ENCODE measurements around the gene CIZ1. TPM values are rescaled to one million over a fixed set of nuclear protein-coding genes. Genes with fewer than 3 reads are reported as not detected.

The CIZ1 gene
- total and polyA plus RNA-seq, 2 of the 13 experiments (the other 11 are each of a cell fraction or from before 2014, with no cell fraction given): 30.6 to 50.3 TPM

DNA sequence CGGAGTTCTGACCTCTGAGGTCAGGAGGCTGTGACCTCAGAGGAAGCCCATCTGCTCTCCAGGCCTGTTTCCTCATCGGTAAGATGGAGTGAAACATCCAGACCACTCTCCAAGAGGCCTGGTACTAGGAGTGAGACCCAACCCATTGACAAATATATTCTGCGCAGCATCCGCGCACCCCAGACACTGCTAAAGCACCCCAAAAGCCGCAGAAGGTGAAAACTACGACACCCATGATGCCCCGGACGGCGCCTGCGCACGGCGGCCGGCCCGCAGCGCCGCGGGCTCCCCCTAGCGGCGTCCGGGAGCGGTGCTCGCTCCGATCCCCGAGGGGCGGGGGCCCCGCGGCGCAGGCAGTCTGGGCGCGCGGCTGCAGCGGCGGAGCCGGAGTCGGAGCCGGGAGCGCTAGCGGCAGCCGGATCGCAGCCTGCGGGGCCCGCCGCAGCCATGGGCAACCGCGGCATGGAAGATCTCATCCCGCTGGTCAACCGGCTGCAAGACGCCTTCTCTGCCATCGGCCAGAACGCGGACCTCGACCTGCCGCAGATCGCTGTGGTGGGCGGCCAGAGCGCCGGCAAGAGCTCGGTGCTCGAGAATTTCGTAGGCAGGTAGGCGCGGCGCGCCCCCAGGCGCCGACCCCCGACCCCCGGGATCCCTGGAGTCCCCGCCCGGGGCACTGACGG, 11.8 kb upstream of the CIZ1 start, which contains the start of gene DNM1 (continued):
- TF ChIP-seq, protein P1, sequence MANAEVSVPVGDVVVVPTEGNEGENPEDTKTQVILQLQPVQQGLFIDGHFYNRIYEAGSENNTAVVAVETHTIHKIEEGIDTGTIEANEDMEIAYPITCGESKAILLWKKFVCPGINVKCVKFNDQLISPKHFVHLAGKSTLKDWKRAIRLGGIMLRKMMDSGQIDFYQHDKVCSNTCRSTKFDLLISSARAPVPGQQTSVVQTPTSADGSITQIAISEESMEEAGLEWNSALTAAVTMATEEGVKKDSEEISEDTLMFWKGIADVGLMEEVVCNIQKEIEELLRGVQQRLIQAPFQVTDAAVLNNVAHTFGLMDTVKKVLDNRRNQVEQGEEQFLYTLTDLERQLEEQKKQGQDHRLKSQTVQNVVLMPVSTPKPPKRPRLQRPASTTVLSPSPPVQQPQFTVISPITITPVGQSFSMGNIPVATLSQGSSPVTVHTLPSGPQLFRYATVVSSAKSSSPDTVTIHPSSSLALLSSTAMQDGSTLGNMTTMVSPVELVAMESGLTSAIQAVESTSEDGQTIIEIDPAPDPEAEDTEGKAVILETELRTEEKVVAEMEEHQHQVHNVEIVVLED (CRISPR knock-in tag; IDR thresholded peaks at IDR 0.05; ENCODE audit: borderline replicate concordance): 0 out of 2 replicates have a peak, but pooled peaks have one; percentile 40
- TF ChIP-seq HNRNPLL (IDR thresholded peaks at IDR 0.05; ENCODE audit: low read depth, low read length, poor library complexity, severe bottlenecking): peak; percentile 53
- peak; percentile 98 for TF ChIP-seq THAP11 (CRISPR knock-in tag; IDR thresholded peaks at IDR 0.05)
- no peak for TF ChIP-seq SP1 (IDR thresholded peaks at IDR 0.05)
- no peak for TF ChIP-seq SP1 (CRISPR knock-in tag; IDR thresholded peaks at IDR 0.05)
- no peak for TF ChIP-seq DPF2 (CRISPR knock-in tag; IDR thresholded peaks at IDR 0.05; ENCODE audit: borderline replicate concordance, low read depth)
- TF ChIP-seq ZNF331 (CRISPR knock-in tag; IDR thresholded peaks at IDR 0.05): 0 out of 2 replicates have a peak, but pooled peaks have one; percentile 22
- TF ChIP-seq ZNF251 (CRISPR knock-in tag; IDR thresholded peaks at IDR 0.05): no peak
- no peak for TF ChIP-seq GTF3A (CRISPR knock-in tag; conservative IDR thresholded peaks at IDR 0.05)
- no peak; the same call in 1 of the 2 replicates for TF ChIP-seq ETV5 (CRISPR knock-in tag; IDR thresholded peaks at IDR 0.05; ENCODE audit: borderline replicate concordance)
- TF ChIP-seq DR1 (CRISPR knock-in tag; IDR thresholded peaks at IDR 0.05): no peak
- no peak; the same call in 1 of the 2 replicates for TF ChIP-seq RXRB (CRISPR knock-in tag; IDR thresholded peaks at IDR 0.05; ENCODE audit: borderline replicate concordance)
- TF ChIP-seq, protein P2, sequence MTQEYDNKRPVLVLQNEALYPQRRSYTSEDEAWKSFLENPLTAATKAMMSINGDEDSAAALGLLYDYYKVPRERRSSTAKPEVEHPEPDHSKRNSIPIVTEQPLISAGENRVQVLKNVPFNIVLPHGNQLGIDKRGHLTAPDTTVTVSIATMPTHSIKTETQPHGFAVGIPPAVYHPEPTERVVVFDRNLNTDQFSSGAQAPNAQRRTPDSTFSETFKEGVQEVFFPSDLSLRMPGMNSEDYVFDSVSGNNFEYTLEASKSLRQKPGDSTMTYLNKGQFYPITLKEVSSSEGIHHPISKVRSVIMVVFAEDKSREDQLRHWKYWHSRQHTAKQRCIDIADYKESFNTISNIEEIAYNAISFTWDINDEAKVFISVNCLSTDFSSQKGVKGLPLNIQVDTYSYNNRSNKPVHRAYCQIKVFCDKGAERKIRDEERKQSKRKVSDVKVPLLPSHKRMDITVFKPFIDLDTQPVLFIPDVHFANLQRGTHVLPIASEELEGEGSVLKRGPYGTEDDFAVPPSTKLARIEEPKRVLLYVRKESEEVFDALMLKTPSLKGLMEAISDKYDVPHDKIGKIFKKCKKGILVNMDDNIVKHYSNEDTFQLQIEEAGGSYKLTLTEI (CRISPR knock-in tag; conservative IDR thresholded peaks at IDR 0.05): no peak
- 0 out of 2 replicates have a peak, but pooled peaks have one; percentile 30 for TF ChIP-seq ZNF138 (CRISPR knock-in tag; IDR thresholded peaks at IDR 0.05; ENCODE audit: low read depth)
- no peak for TF ChIP-seq FOXP4 (CRISPR knock-in tag; IDR thresholded peaks at IDR 0.05)
- no peak for TF ChIP-seq CBX5 (CRISPR knock-in tag; IDR thresholded peaks at IDR 0.05; ENCODE audit: borderline replicate concordance)
- no peak for TF ChIP-seq ZNF512 (CRISPR knock-in tag; IDR thresholded peaks at IDR 0.05)
- TF ChIP-seq, protein P3, sequence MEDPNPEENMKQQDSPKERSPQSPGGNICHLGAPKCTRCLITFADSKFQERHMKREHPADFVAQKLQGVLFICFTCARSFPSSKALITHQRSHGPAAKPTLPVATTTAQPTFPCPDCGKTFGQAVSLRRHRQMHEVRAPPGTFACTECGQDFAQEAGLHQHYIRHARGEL (CRISPR knock-in tag; IDR thresholded peaks at IDR 0.05): no peak
- TF ChIP-seq, protein P4, sequence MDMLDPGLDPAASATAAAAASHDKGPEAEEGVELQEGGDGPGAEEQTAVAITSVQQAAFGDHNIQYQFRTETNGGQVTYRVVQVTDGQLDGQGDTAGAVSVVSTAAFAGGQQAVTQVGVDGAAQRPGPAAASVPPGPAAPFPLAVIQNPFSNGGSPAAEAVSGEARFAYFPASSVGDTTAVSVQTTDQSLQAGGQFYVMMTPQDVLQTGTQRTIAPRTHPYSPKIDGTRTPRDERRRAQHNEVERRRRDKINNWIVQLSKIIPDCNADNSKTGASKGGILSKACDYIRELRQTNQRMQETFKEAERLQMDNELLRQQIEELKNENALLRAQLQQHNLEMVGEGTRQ (IDR thresholded peaks at IDR 0.05; ENCODE audit: low read depth, low read length): no peak
- TF ChIP-seq, protein P4 (CRISPR knock-in tag; IDR thresholded peaks at IDR 0.05; ENCODE audit: borderline replicate concordance): no peak

All from HepG2 (cell line).